ENCODE measurements around the gene SOAT1.
"Not testable (repeated sequence)": the region's sequence is repeated elsewhere in the genome, so short reads cannot be mapped to it uniquely, and the experiment has no call there.

DNA sequence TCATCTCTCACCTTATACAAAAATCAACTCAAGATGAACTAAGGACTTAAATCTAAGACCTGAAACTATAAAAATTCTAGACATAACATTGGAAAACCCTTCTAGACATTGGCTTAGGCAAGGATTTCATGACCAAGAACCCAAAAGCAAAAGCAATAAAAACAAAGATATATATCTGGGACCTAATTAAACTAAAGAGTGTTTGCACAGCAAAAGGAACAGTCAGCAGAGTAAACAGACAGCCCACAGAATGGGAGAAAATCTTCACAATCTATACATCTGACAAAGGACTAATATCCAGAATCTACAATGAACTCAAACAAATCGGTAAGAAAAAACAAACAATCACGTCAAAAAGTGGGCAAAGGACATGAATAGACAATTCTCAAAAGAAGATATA is 105.8 kb downstream of the SOAT1 start:
- TF ChIP-seq MTA3 (IDR thresholded peaks at IDR 0.05; ENCODE audit: borderline replicate concordance, low read length); CHD1 (IDR thresholded peaks at IDR 0.05; ENCODE audit: low read depth, low read length); POU2F2 (IDR thresholded peaks at IDR 0.05; ENCODE audit: borderline replicate concordance, low read depth, low read length); POLR2AphosphoS5 (IDR thresholded peaks at IDR 0.05; ENCODE audit: low read length); SMC3 (IDR thresholded peaks at IDR 0.05; ENCODE audit: borderline replicate concordance, low read length): not testable (repeated sequence)
- TF ChIP-seq, protein P1, sequence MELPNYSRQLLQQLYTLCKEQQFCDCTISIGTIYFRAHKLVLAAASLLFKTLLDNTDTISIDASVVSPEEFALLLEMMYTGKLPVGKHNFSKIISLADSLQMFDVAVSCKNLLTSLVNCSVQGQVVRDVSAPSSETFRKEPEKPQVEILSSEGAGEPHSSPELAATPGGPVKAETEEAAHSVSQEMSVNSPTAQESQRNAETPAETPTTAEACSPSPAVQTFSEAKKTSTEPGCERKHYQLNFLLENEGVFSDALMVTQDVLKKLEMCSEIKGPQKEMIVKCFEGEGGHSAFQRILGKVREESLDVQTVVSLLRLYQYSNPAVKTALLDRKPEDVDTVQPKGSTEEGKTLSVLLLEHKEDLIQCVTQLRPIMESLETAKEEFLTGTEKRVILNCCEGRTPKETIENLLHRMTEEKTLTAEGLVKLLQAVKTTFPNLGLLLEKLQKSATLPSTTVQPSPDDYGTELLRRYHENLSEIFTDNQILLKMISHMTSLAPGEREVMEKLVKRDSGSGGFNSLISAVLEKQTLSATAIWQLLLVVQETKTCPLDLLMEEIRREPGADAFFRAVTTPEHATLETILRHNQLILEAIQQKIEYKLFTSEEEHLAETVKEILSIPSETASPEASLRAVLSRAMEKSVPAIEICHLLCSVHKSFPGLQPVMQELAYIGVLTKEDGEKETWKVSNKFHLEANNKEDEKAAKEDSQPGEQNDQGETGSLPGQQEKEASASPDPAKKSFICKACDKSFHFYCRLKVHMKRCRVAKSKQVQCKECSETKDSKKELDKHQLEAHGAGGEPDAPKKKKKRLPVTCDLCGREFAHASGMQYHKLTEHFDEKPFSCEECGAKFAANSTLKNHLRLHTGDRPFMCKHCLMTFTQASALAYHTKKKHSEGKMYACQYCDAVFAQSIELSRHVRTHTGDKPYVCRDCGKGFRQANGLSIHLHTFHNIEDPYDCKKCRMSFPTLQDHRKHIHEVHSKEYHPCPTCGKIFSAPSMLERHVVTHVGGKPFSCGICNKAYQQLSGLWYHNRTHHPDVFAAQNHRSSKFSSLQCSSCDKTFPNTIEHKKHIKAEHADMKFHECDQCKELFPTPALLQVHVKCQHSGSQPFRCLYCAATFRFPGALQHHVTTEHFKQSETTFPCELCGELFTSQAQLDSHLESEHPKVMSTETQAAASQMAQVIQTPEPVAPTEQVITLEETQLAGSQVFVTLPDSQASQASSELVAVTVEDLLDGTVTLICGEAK (IDR thresholded peaks at IDR 0.05; ENCODE audit: borderline replicate concordance): not testable (repeated sequence)
- TF ChIP-seq, protein P2, sequence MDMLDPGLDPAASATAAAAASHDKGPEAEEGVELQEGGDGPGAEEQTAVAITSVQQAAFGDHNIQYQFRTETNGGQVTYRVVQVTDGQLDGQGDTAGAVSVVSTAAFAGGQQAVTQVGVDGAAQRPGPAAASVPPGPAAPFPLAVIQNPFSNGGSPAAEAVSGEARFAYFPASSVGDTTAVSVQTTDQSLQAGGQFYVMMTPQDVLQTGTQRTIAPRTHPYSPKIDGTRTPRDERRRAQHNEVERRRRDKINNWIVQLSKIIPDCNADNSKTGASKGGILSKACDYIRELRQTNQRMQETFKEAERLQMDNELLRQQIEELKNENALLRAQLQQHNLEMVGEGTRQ (IDR thresholded peaks at IDR 0.05; ENCODE audit: borderline replicate concordance, low read depth, low read length): not testable (repeated sequence)
- TF ChIP-seq, protein P3, sequence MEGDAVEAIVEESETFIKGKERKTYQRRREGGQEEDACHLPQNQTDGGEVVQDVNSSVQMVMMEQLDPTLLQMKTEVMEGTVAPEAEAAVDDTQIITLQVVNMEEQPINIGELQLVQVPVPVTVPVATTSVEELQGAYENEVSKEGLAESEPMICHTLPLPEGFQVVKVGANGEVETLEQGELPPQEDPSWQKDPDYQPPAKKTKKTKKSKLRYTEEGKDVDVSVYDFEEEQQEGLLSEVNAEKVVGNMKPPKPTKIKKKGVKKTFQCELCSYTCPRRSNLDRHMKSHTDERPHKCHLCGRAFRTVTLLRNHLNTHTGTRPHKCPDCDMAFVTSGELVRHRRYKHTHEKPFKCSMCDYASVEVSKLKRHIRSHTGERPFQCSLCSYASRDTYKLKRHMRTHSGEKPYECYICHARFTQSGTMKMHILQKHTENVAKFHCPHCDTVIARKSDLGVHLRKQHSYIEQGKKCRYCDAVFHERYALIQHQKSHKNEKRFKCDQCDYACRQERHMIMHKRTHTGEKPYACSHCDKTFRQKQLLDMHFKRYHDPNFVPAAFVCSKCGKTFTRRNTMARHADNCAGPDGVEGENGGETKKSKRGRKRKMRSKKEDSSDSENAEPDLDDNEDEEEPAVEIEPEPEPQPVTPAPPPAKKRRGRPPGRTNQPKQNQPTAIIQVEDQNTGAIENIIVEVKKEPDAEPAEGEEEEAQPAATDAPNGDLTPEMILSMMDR (IDR thresholded peaks at IDR 0.05 in 2 of 3, conservative IDR thresholded peaks at IDR 0.05 in 1 of 3; ENCODE audit: control insufficient read depth in 2 of 3, extremely low read depth in 1 of 3, insufficient read depth in 1 of 3, low read depth in 3 of 3, low read length in 3 of 3): not testable (repeated sequence)
